H1 (cell line): ENCODE results near the gene FBXW5. TPM values are rescaled to one million over a fixed set of nuclear protein-coding genes. Genes with fewer than 3 reads are reported as not detected.

ENCODE experiments used
- ASH2L ChIP-seq: fragments of 200-600, 300-600 bp; sonication (generic); IDR thresholded peaks from one replicate; pipeline ENCODE4 v1.7.1; 2017; ENCODE audit warnings: low read length
- CBX8 ChIP-seq: fragments of 300-800, 300-1000 bp; sonication (generic); IDR thresholded peaks from 2 replicates; pipeline ENCODE4 v1.7.1; 2016; ENCODE audit warnings: low read depth, low read length, borderline replicate concordance
- CHD1 ChIP-seq: IDR thresholded peaks from 2 replicates; pipeline ENCODE4 v1.6.1; 2012; ENCODE audit warnings: low read depth, low read length, improper control_type of control experiment
- CTBP2 ChIP-seq: IDR thresholded peaks from 2 replicates; pipeline ENCODE4 v1.7.0; 2011; ENCODE audit warnings: borderline replicate concordance, mild to moderate bottlenecking, moderate library complexity, mixed read lengths, low read length; ENCODE audit not compliant: insufficient read depth, insufficient read length
- KDM1A ChIP-seq: fragments of 200-600, 300-600 bp; sonication (generic); IDR thresholded peaks from 2 replicates; pipeline ENCODE4 v1.7.1; 2016; ENCODE audit warnings: mild to moderate bottlenecking, low read length, borderline replicate concordance
- MAX ChIP-seq: IDR thresholded peaks from 2 replicates; pipeline ENCODE4 v1.6.1; 2012; ENCODE audit warnings: inconsistent platforms
- PHF8 ChIP-seq: fragments of 200-600 bp; sonication (generic); conservative IDR thresholded peaks from 2 replicates; pipeline ENCODE4 v1.7.1; 2012; ENCODE audit warnings: low read depth, mild to moderate bottlenecking, inconsistent platforms, low read length, moderate library complexity
- RXRA ChIP-seq: IDR thresholded peaks from 2 replicates; pipeline ENCODE4 v1.6.1; 2011; ENCODE audit warnings: low read depth, mild to moderate bottlenecking, low read length, moderate library complexity; ENCODE audit not compliant: insufficient read depth
- SIN3A ChIP-seq, 2 experiments: IDR thresholded peaks in 1 of 2; conservative IDR thresholded peaks in 1 of 2; 2 replicates each; pipeline ENCODE4 v1.6.1; 2011 to 2012; ENCODE audit warnings: low read length in 2 of 2, improper control_type of control experiment in 1 of 2, low read depth in 1 of 2, mild to moderate bottlenecking in 1 of 2
- SP1 ChIP-seq: IDR thresholded peaks from 2 replicates; pipeline ENCODE4 v1.6.1; 2011; ENCODE audit warnings: low read depth, low read length
- TEAD4 ChIP-seq: IDR thresholded peaks from 2 replicates; pipeline ENCODE4 v1.6.1; 2012; ENCODE audit warnings: low read depth, low read length, inconsistent platforms, mixed read lengths
- polyA plus RNA-seq, 7 experiments: library from polyadenylated mRNA; depleted of rRNA in 3 of 7; stranded (reverse) in 5 of 7; unstranded in 2 of 7; fragments of >200 nt in 5 of 7; fragments of 200-250 nt in 2 of 7; gene quantifications; 1 replicate in 5 of 7; 2 replicates in 1 of 7; 4 replicates in 1 of 7; pipeline versions ENCODE4 v1.2.1 to v1.2.3, GENCODE V29; 2011 to 2013; ENCODE audit warnings: missing spikeins in 2 of 7, mixed read lengths in 2 of 7
- total RNA-seq: library from RNA; stranded (reverse); fragmentation: NEBNext Ultra II Directional; extraction: Animal tissue kit (Norgen Biotek cat#: 25700); gene quantifications from 2 replicates; pipeline ENCODE4 v1.2.1, GENCODE V29; 2021
- TF ChIP-seq, protein P1 (sequence below): fragments of 300-600 bp; sonication (generic); IDR thresholded peaks from 2 replicates; pipeline ENCODE4 v1.7.1; 2012; ENCODE audit warnings: low read length, moderate library complexity, mild to moderate bottlenecking, inconsistent platforms; ENCODE audit not compliant: insufficient replicate concordance

FBXW5 gene
- total and polyA plus RNA-seq, 2 of the 8 experiments (the other 6 are each of a cell fraction or from before 2014, with no cell fraction given) = 49.0 to 71.0 TPM

GRCh38 chr9:136917902-136918301 lies 26.6 kb downstream of the FBXW5 start (continued):
- TF ChIP-seq, protein P1, sequence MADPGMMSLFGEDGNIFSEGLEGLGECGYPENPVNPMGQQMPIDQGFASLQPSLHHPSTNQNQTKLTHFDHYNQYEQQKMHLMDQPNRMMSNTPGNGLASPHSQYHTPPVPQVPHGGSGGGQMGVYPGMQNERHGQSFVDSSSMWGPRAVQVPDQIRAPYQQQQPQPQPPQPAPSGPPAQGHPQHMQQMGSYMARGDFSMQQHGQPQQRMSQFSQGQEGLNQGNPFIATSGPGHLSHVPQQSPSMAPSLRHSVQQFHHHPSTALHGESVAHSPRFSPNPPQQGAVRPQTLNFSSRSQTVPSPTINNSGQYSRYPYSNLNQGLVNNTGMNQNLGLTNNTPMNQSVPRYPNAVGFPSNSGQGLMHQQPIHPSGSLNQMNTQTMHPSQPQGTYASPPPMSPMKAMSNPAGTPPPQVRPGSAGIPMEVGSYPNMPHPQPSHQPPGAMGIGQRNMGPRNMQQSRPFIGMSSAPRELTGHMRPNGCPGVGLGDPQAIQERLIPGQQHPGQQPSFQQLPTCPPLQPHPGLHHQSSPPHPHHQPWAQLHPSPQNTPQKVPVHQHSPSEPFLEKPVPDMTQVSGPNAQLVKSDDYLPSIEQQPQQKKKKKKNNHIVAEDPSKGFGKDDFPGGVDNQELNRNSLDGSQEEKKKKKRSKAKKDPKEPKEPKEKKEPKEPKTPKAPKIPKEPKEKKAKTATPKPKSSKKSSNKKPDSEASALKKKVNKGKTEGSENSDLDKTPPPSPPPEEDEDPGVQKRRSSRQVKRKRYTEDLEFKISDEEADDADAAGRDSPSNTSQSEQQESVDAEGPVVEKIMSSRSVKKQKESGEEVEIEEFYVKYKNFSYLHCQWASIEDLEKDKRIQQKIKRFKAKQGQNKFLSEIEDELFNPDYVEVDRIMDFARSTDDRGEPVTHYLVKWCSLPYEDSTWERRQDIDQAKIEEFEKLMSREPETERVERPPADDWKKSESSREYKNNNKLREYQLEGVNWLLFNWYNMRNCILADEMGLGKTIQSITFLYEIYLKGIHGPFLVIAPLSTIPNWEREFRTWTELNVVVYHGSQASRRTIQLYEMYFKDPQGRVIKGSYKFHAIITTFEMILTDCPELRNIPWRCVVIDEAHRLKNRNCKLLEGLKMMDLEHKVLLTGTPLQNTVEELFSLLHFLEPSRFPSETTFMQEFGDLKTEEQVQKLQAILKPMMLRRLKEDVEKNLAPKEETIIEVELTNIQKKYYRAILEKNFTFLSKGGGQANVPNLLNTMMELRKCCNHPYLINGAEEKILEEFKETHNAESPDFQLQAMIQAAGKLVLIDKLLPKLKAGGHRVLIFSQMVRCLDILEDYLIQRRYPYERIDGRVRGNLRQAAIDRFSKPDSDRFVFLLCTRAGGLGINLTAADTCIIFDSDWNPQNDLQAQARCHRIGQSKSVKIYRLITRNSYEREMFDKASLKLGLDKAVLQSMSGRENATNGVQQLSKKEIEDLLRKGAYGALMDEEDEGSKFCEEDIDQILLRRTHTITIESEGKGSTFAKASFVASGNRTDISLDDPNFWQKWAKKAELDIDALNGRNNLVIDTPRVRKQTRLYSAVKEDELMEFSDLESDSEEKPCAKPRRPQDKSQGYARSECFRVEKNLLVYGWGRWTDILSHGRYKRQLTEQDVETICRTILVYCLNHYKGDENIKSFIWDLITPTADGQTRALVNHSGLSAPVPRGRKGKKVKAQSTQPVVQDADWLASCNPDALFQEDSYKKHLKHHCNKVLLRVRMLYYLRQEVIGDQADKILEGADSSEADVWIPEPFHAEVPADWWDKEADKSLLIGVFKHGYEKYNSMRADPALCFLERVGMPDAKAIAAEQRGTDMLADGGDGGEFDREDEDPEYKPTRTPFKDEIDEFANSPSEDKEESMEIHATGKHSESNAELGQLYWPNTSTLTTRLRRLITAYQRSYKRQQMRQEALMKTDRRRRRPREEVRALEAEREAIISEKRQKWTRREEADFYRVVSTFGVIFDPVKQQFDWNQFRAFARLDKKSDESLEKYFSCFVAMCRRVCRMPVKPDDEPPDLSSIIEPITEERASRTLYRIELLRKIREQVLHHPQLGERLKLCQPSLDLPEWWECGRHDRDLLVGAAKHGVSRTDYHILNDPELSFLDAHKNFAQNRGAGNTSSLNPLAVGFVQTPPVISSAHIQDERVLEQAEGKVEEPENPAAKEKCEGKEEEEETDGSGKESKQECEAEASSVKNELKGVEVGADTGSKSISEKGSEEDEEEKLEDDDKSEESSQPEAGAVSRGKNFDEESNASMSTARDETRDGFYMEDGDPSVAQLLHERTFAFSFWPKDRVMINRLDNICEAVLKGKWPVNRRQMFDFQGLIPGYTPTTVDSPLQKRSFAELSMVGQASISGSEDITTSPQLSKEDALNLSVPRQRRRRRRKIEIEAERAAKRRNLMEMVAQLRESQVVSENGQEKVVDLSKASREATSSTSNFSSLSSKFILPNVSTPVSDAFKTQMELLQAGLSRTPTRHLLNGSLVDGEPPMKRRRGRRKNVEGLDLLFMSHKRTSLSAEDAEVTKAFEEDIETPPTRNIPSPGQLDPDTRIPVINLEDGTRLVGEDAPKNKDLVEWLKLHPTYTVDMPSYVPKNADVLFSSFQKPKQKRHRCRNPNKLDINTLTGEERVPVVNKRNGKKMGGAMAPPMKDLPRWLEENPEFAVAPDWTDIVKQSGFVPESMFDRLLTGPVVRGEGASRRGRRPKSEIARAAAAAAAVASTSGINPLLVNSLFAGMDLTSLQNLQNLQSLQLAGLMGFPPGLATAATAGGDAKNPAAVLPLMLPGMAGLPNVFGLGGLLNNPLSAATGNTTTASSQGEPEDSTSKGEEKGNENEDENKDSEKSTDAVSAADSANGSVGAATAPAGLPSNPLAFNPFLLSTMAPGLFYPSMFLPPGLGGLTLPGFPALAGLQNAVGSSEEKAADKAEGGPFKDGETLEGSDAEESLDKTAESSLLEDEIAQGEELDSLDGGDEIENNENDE = no peak
- no peak for TF ChIP-seq PHF8
- no peak for TF ChIP-seq SP1
- TF ChIP-seq SIN3A (conservative IDR thresholded peaks at IDR 0.05 in 1 of 2, IDR thresholded peaks at IDR 0.05 in 1 of 2; ENCODE audit: low read depth in 1 of 2, low read length in 2 of 2) = no peak
- TF ChIP-seq TEAD4 = no peak
- TF ChIP-seq CTBP2 = no peak
- no peak for TF ChIP-seq CHD1
- no peak for TF ChIP-seq CBX8
- TF ChIP-seq ASH2L = no peak
- no peak for TF ChIP-seq MAX
- no peak for TF ChIP-seq RXRA
- no peak for TF ChIP-seq KDM1A
